PFSK-1 (cell line): Measurements from ENCODE around the gene XPR1.

Experiments used
- FOXP2 ChIP-seq: optimal IDR thresholded peaks from 2 replicates; pipeline ENCODE3; 2011; ENCODE audit warnings: borderline replicate concordance, control low read depth, inconsistent platforms; ENCODE audit not compliant: insufficient read depth; ENCODE audit errors: extremely low read length, extremely low read depth
- POLR2AphosphoS5 ChIP-seq: IDR thresholded peaks from 2 replicates; pipeline ENCODE4 v1.6.1; 2012; ENCODE audit warnings: low read depth, mild to moderate bottlenecking, control low read depth, low read length, moderate library complexity
- SIN3A ChIP-seq: IDR thresholded peaks from 2 replicates; pipeline ENCODE4 v1.6.1; 2012; ENCODE audit warnings: mild to moderate bottlenecking, low read length, moderate library complexity, borderline replicate concordance; ENCODE audit not compliant: insufficient read depth
- TAF1 ChIP-seq: IDR thresholded peaks from 2 replicates; pipeline ENCODE4 v1.6.1; 2012; ENCODE audit warnings: low read length, control low read depth, borderline replicate concordance; ENCODE audit not compliant: insufficient read depth
- TF ChIP-seq, protein P1 (sequence below), 2 experiments: IDR thresholded peaks; 2 replicates each; pipeline versions ENCODE4 v1.6.1 to v1.8.0; 2011 to 2012; ENCODE audit warnings: low read depth in 2 of 2, low read length in 2 of 2, control low read depth in 1 of 2, inconsistent platforms in 1 of 2, mild to moderate bottlenecking in 1 of 2, moderate library complexity in 1 of 2; ENCODE audit not compliant: insufficient read depth in 1 of 2

Gene XPR1

DNA sequence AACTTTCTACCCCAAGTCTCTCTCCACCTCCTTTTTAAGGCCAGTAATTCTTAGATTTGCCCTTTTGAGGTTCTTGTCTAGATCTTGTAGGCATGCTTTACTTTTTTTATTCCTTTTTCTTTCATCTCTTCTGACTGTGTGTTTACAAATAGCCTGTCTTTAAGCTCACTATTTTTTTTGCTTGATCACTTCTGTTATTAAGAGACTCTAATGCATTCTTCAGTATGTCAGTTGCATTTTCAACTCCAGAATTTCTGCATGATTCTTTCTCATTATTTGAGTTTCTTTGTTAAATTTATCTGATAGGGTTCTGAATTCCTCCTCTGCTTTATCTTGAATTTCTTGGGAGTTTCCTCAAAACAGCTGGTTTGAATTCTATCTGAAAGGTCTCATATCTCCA is 30.9 kb downstream of the XPR1 start:
- TF ChIP-seq SIN3A (no peak), POLR2AphosphoS5 (no peak), FOXP2 (no peak), TAF1 (no peak)
- TF ChIP-seq, protein P1, sequence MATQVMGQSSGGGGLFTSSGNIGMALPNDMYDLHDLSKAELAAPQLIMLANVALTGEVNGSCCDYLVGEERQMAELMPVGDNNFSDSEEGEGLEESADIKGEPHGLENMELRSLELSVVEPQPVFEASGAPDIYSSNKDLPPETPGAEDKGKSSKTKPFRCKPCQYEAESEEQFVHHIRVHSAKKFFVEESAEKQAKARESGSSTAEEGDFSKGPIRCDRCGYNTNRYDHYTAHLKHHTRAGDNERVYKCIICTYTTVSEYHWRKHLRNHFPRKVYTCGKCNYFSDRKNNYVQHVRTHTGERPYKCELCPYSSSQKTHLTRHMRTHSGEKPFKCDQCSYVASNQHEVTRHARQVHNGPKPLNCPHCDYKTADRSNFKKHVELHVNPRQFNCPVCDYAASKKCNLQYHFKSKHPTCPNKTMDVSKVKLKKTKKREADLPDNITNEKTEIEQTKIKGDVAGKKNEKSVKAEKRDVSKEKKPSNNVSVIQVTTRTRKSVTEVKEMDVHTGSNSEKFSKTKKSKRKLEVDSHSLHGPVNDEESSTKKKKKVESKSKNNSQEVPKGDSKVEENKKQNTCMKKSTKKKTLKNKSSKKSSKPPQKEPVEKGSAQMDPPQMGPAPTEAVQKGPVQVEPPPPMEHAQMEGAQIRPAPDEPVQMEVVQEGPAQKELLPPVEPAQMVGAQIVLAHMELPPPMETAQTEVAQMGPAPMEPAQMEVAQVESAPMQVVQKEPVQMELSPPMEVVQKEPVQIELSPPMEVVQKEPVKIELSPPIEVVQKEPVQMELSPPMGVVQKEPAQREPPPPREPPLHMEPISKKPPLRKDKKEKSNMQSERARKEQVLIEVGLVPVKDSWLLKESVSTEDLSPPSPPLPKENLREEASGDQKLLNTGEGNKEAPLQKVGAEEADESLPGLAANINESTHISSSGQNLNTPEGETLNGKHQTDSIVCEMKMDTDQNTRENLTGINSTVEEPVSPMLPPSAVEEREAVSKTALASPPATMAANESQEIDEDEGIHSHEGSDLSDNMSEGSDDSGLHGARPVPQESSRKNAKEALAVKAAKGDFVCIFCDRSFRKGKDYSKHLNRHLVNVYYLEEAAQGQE (IDR thresholded peaks at IDR 0.05; ENCODE audit: insufficient read depth in 1 of 2, low read depth in 2 of 2, low read length in 2 of 2) = no peak

DNA sequence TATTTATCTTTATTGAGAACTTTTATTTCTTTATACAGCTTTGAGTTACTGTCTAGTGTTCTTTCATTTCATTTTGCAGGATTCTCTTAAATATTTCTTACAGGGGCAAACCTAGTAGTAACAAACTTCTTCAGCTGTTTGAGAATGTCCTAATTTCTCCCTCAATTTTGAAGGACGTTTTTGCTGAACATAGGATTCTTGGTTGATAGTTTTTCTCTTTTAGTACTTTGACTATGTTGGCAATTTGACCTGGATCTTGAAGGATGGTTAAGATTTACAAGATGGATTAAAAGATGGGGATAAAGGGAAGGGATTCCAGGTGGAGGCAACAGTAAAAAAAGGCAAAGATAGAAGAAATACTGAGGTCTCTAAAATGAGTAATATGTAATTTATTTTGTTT is 38.9 kb downstream of the XPR1 start:
- TF ChIP-seq FOXP2 = no peak
- TF ChIP-seq, protein P1 (IDR thresholded peaks at IDR 0.05; ENCODE audit: insufficient read depth in 1 of 2, low read depth in 2 of 2, low read length in 2 of 2) = no peak
- no peak for TF ChIP-seq POLR2AphosphoS5
- no peak for TF ChIP-seq TAF1
- no peak for TF ChIP-seq SIN3A

DNA sequence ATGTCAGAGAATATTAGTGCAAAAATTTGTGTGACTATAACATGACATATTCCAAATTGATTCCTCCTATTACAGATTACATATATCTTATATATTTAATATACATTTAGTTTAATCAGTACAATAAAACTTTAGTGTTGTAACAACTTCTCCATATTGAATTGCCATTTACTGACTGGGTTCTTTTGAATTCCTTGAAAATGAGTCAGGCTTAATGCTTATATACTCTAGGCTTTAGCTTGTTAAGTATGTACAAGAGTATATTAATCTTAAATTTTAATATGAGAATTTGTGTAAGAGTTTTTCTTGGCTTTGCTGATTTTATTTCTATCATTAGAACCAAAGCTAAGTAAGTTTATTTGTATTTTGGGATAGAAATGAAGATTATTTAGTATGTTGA is 40.3 kb downstream of the XPR1 start:
- TF ChIP-seq TAF1 = no peak
- TF ChIP-seq, protein P1 (IDR thresholded peaks at IDR 0.05; ENCODE audit: insufficient read depth in 1 of 2, low read depth in 2 of 2, low read length in 2 of 2) = no peak

DNA sequence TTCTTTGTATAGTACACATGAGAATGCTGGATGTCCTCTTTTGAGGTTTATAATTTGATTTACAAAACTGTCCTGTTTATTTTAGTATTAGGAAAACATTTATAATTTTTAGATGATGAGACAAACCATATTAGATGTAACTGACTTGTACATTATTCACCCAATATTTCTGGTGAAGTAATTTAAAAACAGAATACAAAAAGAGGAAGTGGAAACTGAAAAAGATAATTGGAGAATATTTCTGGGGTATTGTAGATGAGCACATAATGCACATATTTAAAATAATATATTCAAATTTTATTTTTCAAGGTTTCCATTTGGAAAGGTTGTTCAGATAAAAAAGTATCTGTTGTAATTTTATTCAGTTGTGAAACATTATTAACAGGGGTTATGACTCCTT is 40.7 kb downstream of the XPR1 start:
- TF ChIP-seq POLR2AphosphoS5 (no peak), FOXP2 (no peak), TAF1 (no peak), SIN3A (no peak)
- TF ChIP-seq, protein P1 (IDR thresholded peaks at IDR 0.05; ENCODE audit: insufficient read depth in 1 of 2, low read depth in 2 of 2, low read length in 2 of 2) = no peak

DNA sequence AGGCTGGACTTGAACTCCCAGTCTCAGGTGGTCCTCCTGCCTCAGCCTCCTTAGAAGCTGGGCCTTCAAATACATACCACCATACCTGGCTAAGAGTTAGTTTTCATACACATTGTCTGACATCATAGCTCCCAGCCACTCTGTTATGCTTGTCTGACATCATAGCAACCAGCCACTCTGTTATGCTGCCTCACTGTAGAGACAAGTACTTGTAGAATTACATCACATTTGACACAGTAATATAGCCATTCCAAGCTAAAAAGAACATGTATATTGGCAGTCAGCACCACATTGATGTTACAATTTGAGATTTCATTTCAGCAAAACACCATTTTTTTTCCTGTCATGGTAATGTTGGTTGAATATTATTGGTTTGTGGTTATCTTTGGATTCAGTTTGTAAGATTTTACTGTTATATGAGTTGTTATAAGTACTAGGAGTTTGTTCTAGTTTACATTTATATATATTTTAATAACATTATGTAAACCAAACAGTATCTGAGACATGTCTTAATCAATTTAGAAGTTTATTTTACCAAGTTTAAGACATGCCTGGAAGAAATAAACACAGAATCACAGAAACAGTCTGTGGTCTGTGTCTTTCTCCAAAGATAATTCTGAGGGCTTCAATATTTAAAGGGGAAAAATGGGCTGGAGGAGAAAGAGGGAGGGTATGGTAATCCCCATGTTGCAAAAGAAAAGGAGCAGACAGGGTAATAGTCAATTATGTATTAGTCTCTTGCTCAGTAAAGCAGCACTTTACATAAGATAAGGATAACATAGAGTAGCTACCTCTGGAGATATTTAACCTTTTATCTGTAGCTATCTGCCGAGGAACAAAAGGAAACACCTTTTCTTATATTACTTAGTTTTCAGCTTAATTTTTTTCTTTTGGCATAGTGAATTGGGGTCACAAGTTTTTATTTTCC is 43.0 kb downstream of the XPR1 start:
- TF ChIP-seq FOXP2 (no peak), TAF1 (no peak), SIN3A (no peak), POLR2AphosphoS5 (no peak)
- TF ChIP-seq, protein P1 (IDR thresholded peaks at IDR 0.05; ENCODE audit: insufficient read depth in 1 of 2, low read depth in 2 of 2, low read length in 2 of 2) = no peak
